Endodermal cell (in vitro differentiated cells): ENCODE results near the gene PLAU. TPM values are rescaled to one million over a fixed set of nuclear protein-coding genes. Genes with fewer than 3 reads are reported as not detected.

Experiments used
- DNase-seq: peaks from one replicate; pipeline ENCODE4 v3.0.0-alpha.2; 2017
- H3K27ac ChIP-seq: 2 replicates; pipeline ENCODE4 v1.5.1; 2013; ENCODE audit warnings: mild to moderate bottlenecking, low read depth, low read length, moderate library complexity
- H3K27me3 ChIP-seq: 2 replicates; pipeline ENCODE4 v1.6.1; 2013; ENCODE audit warnings: mild to moderate bottlenecking, low read length, moderate library complexity; ENCODE audit not compliant: insufficient read depth, control insufficient read depth, poor library complexity, severe bottlenecking
- H3K36me3 ChIP-seq: 2 replicates; pipeline ENCODE4 v1.7.0; 2013; ENCODE audit warnings: mild to moderate bottlenecking, low read length, moderate library complexity; ENCODE audit not compliant: control insufficient read depth, insufficient read depth
- H3K4me1 ChIP-seq: one replicate; pipeline ENCODE4 v1.7.0; 2013; ENCODE audit warnings: low read length; ENCODE audit not compliant: control insufficient read depth, insufficient read depth
- H3K4me3 ChIP-seq: 2 replicates; pipeline ENCODE4 v1.5.1; 2013; ENCODE audit warnings: mild to moderate bottlenecking, low read length, moderate library complexity
- H3K9ac ChIP-seq: 2 replicates; pipeline ENCODE4 v1.6.1; 2013; ENCODE audit warnings: mild to moderate bottlenecking, low read length, moderate library complexity; ENCODE audit not compliant: poor library complexity, severe bottlenecking; ENCODE audit errors: extremely low read depth
- H3K9me3 ChIP-seq: 2 replicates; pipeline ENCODE4 v1.6.1; 2013; ENCODE audit warnings: mild to moderate bottlenecking, low read length, moderate library complexity; ENCODE audit not compliant: control insufficient read depth
- H3K27ac Mint-ChIP-seq: 2 replicates; pipeline ENCODE4 v1.8.0; 2020; ENCODE audit warnings: mixed read lengths
- H3K27me3 Mint-ChIP-seq: 2 replicates; pipeline ENCODE4 v1.8.0; 2021; ENCODE audit warnings: mild to moderate bottlenecking, mixed read lengths; ENCODE audit not compliant: insufficient read depth
- H3K36me3 Mint-ChIP-seq: 2 replicates; pipeline ENCODE4 v1.8.0; 2020; ENCODE audit warnings: low read depth, mixed read lengths
- H3K4me1 Mint-ChIP-seq: 2 replicates; pipeline ENCODE4 v1.8.0; 2020; ENCODE audit warnings: mixed read lengths
- H3K4me3 Mint-ChIP-seq: 2 replicates; pipeline ENCODE4 v1.8.0; 2020; ENCODE audit warnings: mild to moderate bottlenecking, moderate library complexity, mixed read lengths
- H3K9me3 Mint-ChIP-seq: 2 replicates; pipeline ENCODE4 v1.8.0; 2020; ENCODE audit warnings: mild to moderate bottlenecking, mixed read lengths
- WGBS, 2 experiments: methylation state at CpG; one replicate each; pipeline versions ENCODE4 v1.1.5 to v1.1.7; 2013; ENCODE audit warnings: missing lambda C conversion rate in 2 of 2, mixed read lengths in 1 of 2; ENCODE audit not compliant: insufficient coverage in 1 of 2, insufficient read length in 1 of 2; 5-methylcytosine and 5-hydroxymethylcytosine counted together
- total RNA-seq, 2 donors: library from RNA; stranded (reverse); fragmentation: NEBNext Ultra II Directional in 1 of 2; extraction: Animal tissue kit (Norgen Biotek cat#: 25700) in 1 of 2; gene quantifications; 2 replicates in 1 of 2; 3 replicates in 1 of 2; pipeline ENCODE4 v1.2.1, GENCODE V29; 2021
- TF ChIP-seq, protein P1 (sequence below): fragments of 200-600 bp; sonication (generic); conservative IDR thresholded peaks from 2 replicates; pipeline ENCODE4 v1.5.0; 2021; ENCODE audit warnings: antibody characterized with exemption, mild to moderate bottlenecking

PLAU gene
- total RNA-seq, 2 donors from 2014 or later, result 2.7 to 3.3 TPM

DNA sequence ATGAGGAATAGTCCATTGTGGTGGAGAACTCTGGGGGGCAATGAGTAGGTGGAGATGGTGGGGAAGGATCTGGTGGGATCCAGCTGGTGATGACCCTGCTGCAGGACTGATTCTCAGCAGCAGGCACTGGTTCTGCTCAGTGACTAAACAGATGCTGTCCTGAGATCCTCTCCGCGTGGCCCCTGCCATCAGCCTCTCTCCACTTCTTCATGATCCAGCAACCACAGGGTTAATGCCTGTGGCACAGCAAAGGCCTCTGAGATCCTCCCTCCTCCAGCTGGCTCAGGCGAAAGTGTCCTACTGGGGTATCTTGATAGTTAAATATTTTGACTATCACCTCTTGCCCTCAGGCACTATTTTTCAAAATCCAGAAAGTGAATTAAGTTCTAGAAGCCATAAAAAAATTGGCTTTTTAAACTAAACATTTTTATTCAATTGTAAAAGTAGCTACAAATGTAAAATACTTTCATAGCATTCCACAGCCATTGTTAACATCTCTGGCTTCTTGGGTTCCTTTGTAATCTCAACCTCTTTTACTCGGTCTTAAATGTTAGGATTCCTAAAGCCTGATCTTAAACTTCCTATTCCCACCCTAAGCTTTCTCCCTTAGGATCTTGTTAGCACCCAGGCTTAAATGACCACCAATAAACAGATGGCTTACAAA is 13.1 kb downstream of the PLAU start:
- Mint-ChIP-seq H3K27me3 (peaks cover 8% of the 10 kb centered on the region), H3K4me3 (no peak overlapping the region), H3K9me3 (no peaks in the 10 kb centered on the region), H3K27ac (no peak overlapping the region), H3K4me1 (peaks cover 19% of the 10 kb centered on the region), H3K36me3 (no peaks in the 10 kb centered on the region)
- 0 to 4% methylated on average over 1 to 4 of the region's 4 CpGs for WGBS, 2 experiments
- TF ChIP-seq, protein P1, sequence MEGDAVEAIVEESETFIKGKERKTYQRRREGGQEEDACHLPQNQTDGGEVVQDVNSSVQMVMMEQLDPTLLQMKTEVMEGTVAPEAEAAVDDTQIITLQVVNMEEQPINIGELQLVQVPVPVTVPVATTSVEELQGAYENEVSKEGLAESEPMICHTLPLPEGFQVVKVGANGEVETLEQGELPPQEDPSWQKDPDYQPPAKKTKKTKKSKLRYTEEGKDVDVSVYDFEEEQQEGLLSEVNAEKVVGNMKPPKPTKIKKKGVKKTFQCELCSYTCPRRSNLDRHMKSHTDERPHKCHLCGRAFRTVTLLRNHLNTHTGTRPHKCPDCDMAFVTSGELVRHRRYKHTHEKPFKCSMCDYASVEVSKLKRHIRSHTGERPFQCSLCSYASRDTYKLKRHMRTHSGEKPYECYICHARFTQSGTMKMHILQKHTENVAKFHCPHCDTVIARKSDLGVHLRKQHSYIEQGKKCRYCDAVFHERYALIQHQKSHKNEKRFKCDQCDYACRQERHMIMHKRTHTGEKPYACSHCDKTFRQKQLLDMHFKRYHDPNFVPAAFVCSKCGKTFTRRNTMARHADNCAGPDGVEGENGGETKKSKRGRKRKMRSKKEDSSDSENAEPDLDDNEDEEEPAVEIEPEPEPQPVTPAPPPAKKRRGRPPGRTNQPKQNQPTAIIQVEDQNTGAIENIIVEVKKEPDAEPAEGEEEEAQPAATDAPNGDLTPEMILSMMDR, result no peak
- no peaks in the 10 kb centered on the region for H3K4me1 ChIP-seq
- H3K9me3 ChIP-seq, result no peaks in the 10 kb centered on the region
- H3K4me3 ChIP-seq, result no peak overlapping the region
- H3K27ac ChIP-seq, result no peak overlapping the region
- no peaks in the 10 kb centered on the region for H3K36me3 ChIP-seq
- DNase-seq, result peak; percentile 81
- H3K27me3 ChIP-seq, result peaks cover 4% of the 10 kb centered on the region
- no peak overlapping the region for H3K9ac ChIP-seq

DNA sequence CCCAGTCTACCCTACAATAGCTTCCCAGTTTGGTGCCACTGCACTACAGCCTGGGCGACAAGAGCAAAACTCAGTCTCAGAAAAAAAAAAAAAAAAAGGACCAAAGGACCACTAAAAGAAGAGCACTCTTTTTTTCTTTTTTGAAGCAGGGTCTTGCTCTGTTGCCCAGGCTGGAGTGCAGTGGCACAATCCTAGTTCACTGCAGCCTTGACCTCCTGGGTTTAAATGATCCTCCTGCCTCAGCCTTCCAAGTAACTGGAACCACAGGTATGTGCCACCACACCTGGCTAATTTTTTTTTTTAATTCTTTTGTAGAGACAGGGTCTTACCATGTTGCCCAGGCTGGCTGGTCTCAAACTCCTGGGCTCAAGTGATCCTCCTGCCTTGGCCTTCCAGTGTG is 14.0 kb downstream of the PLAU start:
- no peaks in the 10 kb centered on the region for H3K36me3 ChIP-seq
- H3K4me3 Mint-ChIP-seq, result no peak overlapping the region
- H3K4me1 Mint-ChIP-seq, result peaks cover 17% of the 10 kb centered on the region
- H3K27me3 Mint-ChIP-seq, result peaks cover 8% of the 10 kb centered on the region
- H3K4me3 ChIP-seq, result no peak overlapping the region
- TF ChIP-seq, protein P1, result no peak
- DNase-seq, result no peak
- H3K36me3 Mint-ChIP-seq, result peaks cover 1% of the 10 kb centered on the region
- no peaks in the 10 kb centered on the region for H3K4me1 ChIP-seq
- H3K27me3 ChIP-seq, result peaks cover 4% of the 10 kb centered on the region
- no peak overlapping the region for H3K27ac Mint-ChIP-seq
- no peak overlapping the region for H3K9ac ChIP-seq
- no peak overlapping the region for H3K27ac ChIP-seq
- H3K9me3 ChIP-seq, result no peaks in the 10 kb centered on the region
- H3K9me3 Mint-ChIP-seq, result no peaks in the 10 kb centered on the region
- 90 to 100% methylated on average over 1 of the region's 1 CpG for WGBS, 2 experiments

DNA sequence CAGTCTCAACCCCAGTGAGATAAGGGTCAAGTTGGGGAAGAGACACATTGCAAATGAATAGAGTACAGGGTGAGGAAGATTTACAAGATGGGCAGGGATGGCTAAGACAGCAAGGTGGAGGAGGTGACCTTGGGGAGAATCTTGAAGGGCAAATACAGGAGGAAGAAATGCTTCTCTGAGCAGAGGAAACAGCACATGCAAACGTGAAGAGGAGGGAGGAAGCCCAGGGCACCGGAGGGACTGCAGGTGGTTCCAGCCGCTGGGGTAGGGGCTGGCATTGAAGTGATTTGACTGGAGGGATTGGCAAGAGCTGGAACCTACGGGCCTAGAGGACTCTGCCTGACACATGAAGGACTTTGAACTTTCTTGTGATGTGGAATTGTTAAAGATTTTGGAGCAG is 14.6 kb downstream of the PLAU start:
- no peak overlapping the region for H3K27ac ChIP-seq
- no peak overlapping the region for H3K4me3 ChIP-seq
- H3K9me3 ChIP-seq, result no peaks in the 10 kb centered on the region
- Mint-ChIP-seq H3K9me3 (no peaks in the 10 kb centered on the region), H3K4me3 (no peak overlapping the region), H3K4me1 (peaks cover 15% of the 10 kb centered on the region), H3K27me3 (peaks cover 8% of the 10 kb centered on the region), H3K36me3 (peaks cover 1% of the 10 kb centered on the region), H3K27ac (no peak overlapping the region)
- no peaks in the 10 kb centered on the region for H3K36me3 ChIP-seq
- TF ChIP-seq, protein P1, result no peak
- peaks cover 4% of the 10 kb centered on the region for H3K27me3 ChIP-seq
- H3K4me1 ChIP-seq, result no peaks in the 10 kb centered on the region
- 75 to 84% methylated on average over 4 of the region's 4 CpGs for WGBS, 2 experiments
- no peak overlapping the region for H3K9ac ChIP-seq
- DNase-seq, result no peak
